ACC112 (cell line): ENCODE results near the gene DUS2.

Source experiments
- H2AFZ ChIP-seq: fragments of 200-600 bp; sonication (generic); one replicate; pipeline ENCODE4 v1.6.0; 2017; ENCODE audit warnings: antibody characterized with exemption, low read length; ENCODE audit not compliant: unreplicated experiment
- H3K27ac ChIP-seq: fragments of 200-600 bp; sonication (generic); 2 replicates; pipeline ENCODE4 v1.5.1; 2014; ENCODE audit warnings: low read depth, mild to moderate bottlenecking, antibody characterized with exemption, low read length, moderate library complexity
- H3K27me3 ChIP-seq: fragments of 200-600 bp; sonication (generic); 2 replicates; pipeline ENCODE4 v1.6.1; 2014; ENCODE audit warnings: mild to moderate bottlenecking, antibody characterized with exemption, low read length, moderate library complexity, mixed read lengths; ENCODE audit not compliant: insufficient read depth
- H3K36me3 ChIP-seq: fragments of 200-600 bp; sonication (generic); 2 replicates; pipeline ENCODE4 v1.6.1; 2016; ENCODE audit warnings: mild to moderate bottlenecking, antibody characterized with exemption, low read length, moderate library complexity, mixed read lengths; ENCODE audit not compliant: insufficient read depth
- H3K4me1 ChIP-seq: fragments of 200-600 bp; sonication (generic); one replicate; pipeline ENCODE4 v1.6.1; 2016; ENCODE audit warnings: low read length, mixed read lengths; ENCODE audit not compliant: insufficient read depth, unreplicated experiment, control insufficient read depth
- H3K4me3 ChIP-seq: fragments of 200-600 bp; sonication (generic); 2 replicates; pipeline ENCODE4 v1.5.1; 2014; ENCODE audit warnings: mild to moderate bottlenecking, low read depth, low read length
- H3K79me2 ChIP-seq: fragments of 200-600 bp; sonication (generic); one replicate; pipeline ENCODE4 v1.6.0; 2016; ENCODE audit warnings: low read length; ENCODE audit not compliant: control insufficient read depth, unreplicated experiment, insufficient read depth

The DUS2 gene

DNA sequence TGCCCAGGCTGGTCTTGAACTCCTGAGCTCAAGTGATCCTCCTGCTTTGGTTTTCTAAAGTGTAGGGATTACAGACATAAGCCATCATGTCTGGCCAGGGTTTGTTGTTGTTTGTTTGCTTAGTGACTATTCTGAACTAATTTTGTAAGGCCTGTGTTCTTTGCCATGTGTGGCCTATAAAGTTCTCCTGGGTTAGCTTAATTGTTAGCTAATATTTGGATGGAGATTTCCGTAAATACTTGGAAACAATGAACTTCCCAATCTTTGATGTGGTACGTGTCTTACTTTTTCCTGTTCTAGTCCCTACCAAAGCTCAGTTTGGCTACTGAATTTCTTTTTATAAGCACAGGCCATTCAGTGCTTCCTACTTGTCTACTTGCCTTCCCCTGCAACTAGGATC, 24.9 kb downstream of the DUS2 start:
- Histone ChIP-seq H3K4me3 (no peak overlapping the region), H3K27ac (no peak overlapping the region), H3K4me1 (no peaks in the 10 kb centered on the region), H3K36me3 (0 out of 2 replicates have a peak, but pooled peaks cover 11% of the 10 kb centered on the region), H2AFZ (no peak overlapping the region), H3K27me3 (no peaks in the 10 kb centered on the region), H3K79me2 (no peaks in the 10 kb centered on the region)

DNA sequence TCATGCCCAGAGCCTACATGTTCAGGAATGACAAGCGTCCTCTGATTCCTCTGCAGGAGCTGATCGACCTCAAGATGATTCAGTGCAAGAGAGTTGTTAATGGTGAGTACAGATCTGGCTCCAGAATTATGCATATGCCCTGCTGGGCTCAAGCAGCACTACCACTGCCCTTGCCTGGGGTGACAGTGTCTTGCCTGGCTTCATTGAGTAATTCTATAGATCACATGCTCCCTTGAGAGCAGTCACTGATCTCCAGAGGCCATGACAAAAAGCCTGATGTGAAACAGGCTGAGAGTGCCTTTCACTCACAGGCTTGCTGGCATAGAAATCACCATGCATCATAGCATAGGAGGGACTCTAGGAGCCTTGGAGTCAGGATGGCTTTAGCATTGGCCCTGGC, 26.4 kb downstream of the DUS2 start:
- H3K36me3 ChIP-seq: 0 out of 2 replicates have a peak, but pooled peaks cover 11% of the 10 kb centered on the region

DNA sequence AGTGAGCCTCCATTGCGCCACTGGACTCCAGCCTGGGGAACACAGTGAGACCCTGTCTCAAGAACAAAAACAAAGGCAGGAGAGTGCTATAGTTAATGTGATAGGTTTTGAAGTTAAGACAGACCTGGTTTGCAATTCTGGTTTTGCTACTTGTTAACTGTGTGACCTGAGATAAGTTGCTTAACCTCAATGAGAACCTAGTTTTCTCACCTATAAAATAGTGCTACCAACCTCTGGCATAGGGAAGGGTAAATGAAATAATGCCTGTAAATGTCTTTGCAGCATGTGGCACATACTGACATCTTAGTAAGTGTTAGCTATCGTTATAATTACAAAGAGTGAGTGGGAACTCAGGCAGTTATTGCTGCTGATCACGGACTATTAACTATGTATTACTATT, 32.3 kb downstream of the DUS2 start:
- Histone ChIP-seq H2AFZ (no peak overlapping the region), H3K36me3 (0 out of 2 replicates have a peak, but pooled peaks cover 5% of the 10 kb centered on the region), H3K4me1 (no peaks in the 10 kb centered on the region), H3K27ac (no peak overlapping the region), H3K79me2 (no peaks in the 10 kb centered on the region), H3K4me3 (no peak overlapping the region), H3K27me3 (no peaks in the 10 kb centered on the region)

More for the DNA sequence above, 26.4 kb downstream of the DUS2 start:
- Histone ChIP-seq H3K4me3 (no peak overlapping the region), H3K79me2 (no peaks in the 10 kb centered on the region), H2AFZ (no peak overlapping the region), H3K27ac (no peak overlapping the region), H3K4me1 (no peaks in the 10 kb centered on the region), H3K27me3 (no peaks in the 10 kb centered on the region)

DNA sequence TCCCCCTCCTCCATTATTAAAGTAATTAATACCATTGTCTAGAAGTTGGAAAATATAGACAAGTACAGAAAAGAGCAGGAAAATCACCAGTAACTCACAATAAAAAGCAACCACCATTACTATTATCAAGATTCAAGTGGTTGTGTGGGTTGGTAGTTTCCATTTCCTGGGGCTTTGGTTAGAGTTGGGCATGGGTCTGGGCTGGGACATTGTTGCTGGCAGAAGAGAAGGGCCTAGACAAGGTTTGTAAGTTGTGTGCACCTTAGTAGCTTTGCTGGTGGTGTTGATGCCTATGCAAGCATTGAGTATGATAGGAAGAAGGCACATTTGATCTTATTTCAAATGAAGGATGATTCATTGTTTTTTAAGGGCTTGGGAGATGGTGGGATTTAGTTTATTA, 36.7 kb downstream of the DUS2 start:
- Histone ChIP-seq H3K79me2 (no peaks in the 10 kb centered on the region), H3K36me3 (0 out of 2 replicates have a peak, but pooled peaks cover 5% of the 10 kb centered on the region), H3K4me1 (peaks cover 12% of the 10 kb centered on the region), H3K27ac (no peak overlapping the region), H3K4me3 (no peak overlapping the region), H2AFZ (no peak overlapping the region), H3K27me3 (no peaks in the 10 kb centered on the region)

DNA sequence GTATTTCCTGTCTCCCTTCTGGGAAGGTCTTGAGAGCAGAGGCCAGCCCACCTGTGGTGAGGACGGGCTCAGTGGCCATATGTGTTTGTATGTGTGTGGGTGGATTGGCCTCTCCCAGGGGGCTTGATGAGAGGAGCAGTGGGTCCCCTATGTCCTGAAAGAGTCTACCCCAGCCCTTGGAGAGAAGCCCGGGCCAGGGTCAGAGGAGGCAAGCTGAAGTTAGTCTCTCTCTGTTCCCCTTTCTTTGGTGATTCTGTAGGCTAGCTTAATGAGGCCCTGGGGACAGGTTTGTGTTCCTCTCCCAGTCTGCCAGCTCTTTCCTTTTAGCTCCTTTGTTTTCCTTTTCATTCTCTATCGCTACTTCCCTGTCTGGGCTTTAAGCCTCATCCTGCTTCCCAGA, 38.3 kb downstream of the DUS2 start:
- H3K4me1 ChIP-seq: peaks cover 27% of the 10 kb centered on the region
- H3K27me3 ChIP-seq: no peaks in the 10 kb centered on the region
- H3K79me2 ChIP-seq: no peaks in the 10 kb centered on the region
- H2AFZ ChIP-seq: no peak overlapping the region
- no peak overlapping the region for H3K27ac ChIP-seq
- H3K4me3 ChIP-seq: no peak overlapping the region
- H3K36me3 ChIP-seq: 0 out of 2 replicates have a peak, but pooled peaks cover 1% of the 10 kb centered on the region

DNA sequence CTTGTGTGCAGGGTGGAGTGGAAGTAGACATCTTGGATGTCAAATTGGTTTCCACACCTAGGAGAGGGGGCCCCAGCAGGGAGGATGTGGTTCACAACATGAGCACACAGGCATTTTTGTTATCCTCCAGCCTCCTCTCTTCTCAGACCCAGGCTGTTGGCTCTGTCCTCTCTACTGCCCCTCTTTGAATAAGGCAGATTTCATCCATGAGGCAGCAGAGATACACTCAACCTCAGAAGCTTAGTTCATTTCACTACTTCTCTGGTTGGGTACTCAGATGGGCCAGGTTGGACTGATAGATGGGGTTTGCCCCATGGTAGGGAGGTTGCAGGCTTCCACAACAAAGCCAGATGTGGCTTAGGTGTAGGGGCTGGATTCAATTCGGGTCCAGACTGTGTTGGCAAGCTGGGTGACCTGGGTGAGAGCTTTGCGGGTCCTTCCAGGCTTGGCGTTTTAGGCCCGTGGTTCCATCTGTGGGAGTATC, 39.9 kb downstream of the DUS2 start:
- Histone ChIP-seq H3K36me3 (no peaks in the 10 kb centered on the region), H2AFZ (no peak overlapping the region), H3K4me3 (no peak overlapping the region), H3K27ac (no peak overlapping the region), H3K79me2 (no peaks in the 10 kb centered on the region), H3K27me3 (no peaks in the 10 kb centered on the region), H3K4me1 (peaks cover 31% of the 10 kb centered on the region)

DNA sequence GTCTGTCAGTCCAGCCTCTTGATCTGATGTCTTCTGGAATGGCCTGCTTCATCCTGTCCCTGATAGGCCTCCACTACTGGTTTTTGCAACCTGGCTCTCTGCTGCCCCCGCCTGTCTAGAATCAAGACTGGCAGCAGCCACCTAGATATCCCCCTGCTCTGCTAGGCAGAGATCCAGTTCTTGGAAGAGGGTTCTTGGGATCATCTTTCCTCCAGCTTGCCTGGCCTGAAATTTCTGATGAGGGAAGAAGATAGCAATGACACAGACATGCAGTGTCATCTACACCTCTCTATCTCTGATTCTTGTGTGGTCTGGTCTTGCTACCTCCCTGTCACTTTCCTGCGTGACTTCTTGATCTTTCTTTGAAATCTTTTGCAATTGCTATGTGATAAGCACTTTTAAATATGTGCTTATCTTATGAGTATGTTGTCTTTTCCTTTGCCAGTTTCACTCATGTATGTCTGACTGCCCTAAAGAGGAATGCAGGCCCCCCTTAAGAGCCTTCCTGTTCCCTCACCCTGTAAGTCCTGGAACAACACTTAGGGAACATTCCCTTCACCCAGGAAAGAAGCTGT, 41.8 kb downstream of the DUS2 start:
- Histone ChIP-seq H3K27me3 (no peaks in the 10 kb centered on the region), H3K4me1 (peaks cover 35% of the 10 kb centered on the region), H3K27ac (peak overlapping the region; percentile 94), H2AFZ (no peak overlapping the region), H3K4me3 (no peak overlapping the region), H3K36me3 (peaks cover 4% of the 10 kb centered on the region; the same call in 1 of the 2 replicates), H3K79me2 (no peaks in the 10 kb centered on the region)

DNA sequence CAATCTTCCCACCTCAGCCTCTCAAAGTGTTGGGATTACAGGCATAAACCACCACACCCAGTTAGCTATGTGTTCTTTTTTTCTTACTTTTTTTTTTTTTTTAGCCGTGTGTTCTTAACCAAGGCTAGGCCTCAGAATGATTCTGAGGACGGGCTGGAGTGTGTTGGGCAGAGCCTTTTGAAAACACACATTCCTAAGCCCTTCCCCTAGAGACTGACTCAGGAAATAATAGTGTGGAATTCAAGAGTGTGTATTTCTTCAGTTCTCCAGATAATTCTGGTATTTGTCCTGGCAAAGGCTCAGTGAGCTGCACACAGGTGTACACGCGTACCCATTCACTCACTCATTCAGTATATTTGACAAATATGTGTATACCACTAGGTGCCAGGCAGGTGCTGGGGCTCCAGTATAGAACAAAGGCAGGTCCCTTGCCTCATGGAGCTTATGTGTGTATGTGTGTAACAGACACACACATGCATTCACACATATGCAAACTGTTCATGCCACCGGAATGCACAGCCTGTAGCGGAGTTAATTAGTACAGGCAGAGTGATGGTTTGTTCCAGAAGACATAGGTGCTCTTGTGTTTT, 42.7 kb downstream of the DUS2 start:
- H3K27me3 ChIP-seq: no peaks in the 10 kb centered on the region
- H3K79me2 ChIP-seq: no peaks in the 10 kb centered on the region
- peaks cover 35% of the 10 kb centered on the region for H3K4me1 ChIP-seq
- H3K27ac ChIP-seq: peak overlapping the region; percentile 94
- H2AFZ ChIP-seq: no peak overlapping the region
- H3K4me3 ChIP-seq: 0 out of 2 replicates have a peak overlapping the region, but pooled peaks have one; percentile 35
- peaks cover 4% of the 10 kb centered on the region; the same call in 1 of the 2 replicates for H3K36me3 ChIP-seq

DNA sequence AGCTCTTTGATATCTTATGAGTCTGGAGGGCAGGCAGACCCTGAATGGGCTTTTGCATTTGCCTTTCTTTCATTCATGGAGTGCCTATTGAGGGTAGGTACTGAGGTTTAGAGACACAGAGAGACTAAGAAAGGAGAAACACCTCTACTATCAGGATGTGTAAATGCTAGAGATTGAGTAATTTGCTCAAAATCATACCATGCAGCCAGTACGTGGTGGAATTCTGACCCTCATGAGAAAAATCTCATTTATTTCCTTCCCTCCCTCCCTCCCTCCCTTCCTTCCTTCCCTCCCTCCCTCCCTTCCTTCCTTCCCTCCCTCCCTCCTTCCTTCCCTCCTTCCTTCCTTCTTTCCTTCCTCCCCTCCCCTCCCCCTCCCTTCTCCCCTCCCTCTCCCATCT, 43.7 kb downstream of the DUS2 start:
- Histone ChIP-seq H3K27me3 (no peaks in the 10 kb centered on the region), H2AFZ (no peak overlapping the region), H3K79me2 (no peaks in the 10 kb centered on the region), H3K4me3 (no peak overlapping the region), H3K36me3 (peaks cover 9% of the 10 kb centered on the region; the same call in 1 of the 2 replicates), H3K27ac (no peak overlapping the region), H3K4me1 (peaks cover 36% of the 10 kb centered on the region)

DNA sequence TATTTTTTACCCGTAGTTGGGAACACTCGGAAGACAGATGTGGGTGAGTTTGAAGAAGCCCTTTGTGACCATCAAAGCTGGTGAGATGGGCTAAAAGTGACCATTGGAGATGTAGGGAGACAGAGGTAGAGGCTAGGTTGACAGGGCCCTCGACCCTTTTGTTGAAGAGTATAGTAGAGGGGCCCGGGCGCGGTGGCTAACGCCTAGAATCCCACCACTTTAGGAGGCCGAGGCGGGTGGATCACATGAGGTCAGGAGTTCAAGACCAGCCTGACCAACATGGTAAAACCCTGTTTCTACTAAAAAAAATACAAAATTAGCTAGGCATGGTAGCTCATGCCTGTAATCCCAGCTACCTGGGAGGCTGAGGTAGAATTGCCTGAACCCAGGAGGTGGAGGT, 45.8 kb downstream of the DUS2 start:
- Histone ChIP-seq H3K4me1 (peaks cover 44% of the 10 kb centered on the region), H3K36me3 (peaks cover 9% of the 10 kb centered on the region; the same call in 1 of the 2 replicates)

More for the DNA sequence above, 45.8 kb downstream of the DUS2 start:
- H3K4me3 ChIP-seq: no peak overlapping the region
- no peaks in the 10 kb centered on the region for H3K27me3 ChIP-seq
- no peaks in the 10 kb centered on the region for H3K79me2 ChIP-seq
- no peak overlapping the region for H2AFZ ChIP-seq
- H3K27ac ChIP-seq: no peak overlapping the region
